Kidney (tissue), 11 donors: ENCODE measurements around the gene OR2A7. TPM values are rescaled to one million over a fixed set of nuclear protein-coding genes. Genes with fewer than 3 reads are reported as not detected.
"Not testable (repeated sequence)": the region's sequence is repeated elsewhere in the genome, so short reads cannot be mapped to it uniquely, and the experiment has no call there.

Experiments used
- DNase-seq, 5 donors: peaks; one replicate each; pipeline ENCODE4 v3.0.0-alpha.2; 2013 to 2020
- FAIRE-seq: peaks from 2 replicates; lab custom pipeline; 2012; peaks lifted over from hg19 to GRCh38; lab: Jason Lieb, UNC
- H3K27ac ChIP-seq, 2 donors: one replicate each; pipeline ENCODE4 v1.7.0; 2013; ENCODE audit warnings: low read depth in 2 of 2, low read length in 2 of 2, inconsistent platforms in 1 of 2
- H3K27me3 ChIP-seq: one replicate; pipeline ENCODE4 v1.7.1; 2013; ENCODE audit warnings: low read length, inconsistent platforms; ENCODE audit not compliant: control insufficient read depth, insufficient read depth
- H3K36me3 ChIP-seq, 3 donors: one replicate each; pipeline versions ENCODE4 v1.7.0 to v1.7.1; 2013; ENCODE audit warnings: low read length in 3 of 3, control low read depth in 1 of 3, inconsistent platforms in 1 of 3; ENCODE audit not compliant: insufficient read depth in 3 of 3, control insufficient read depth in 2 of 3
- H3K4me1 ChIP-seq, 3 donors: one replicate each; pipeline versions ENCODE4 v1.7.0 to v1.7.1; 2013; ENCODE audit warnings: low read length in 3 of 3, inconsistent platforms in 1 of 3, low read depth in 1 of 3; ENCODE audit not compliant: control insufficient read depth in 2 of 3, insufficient read depth in 2 of 3
- H3K4me3 ChIP-seq, 3 donors: one replicate each; pipeline versions ENCODE4 v1.7.0 to v1.8.1; 2013; ENCODE audit warnings: low read length in 3 of 3, control low read depth in 1 of 3, inconsistent platforms in 1 of 3
- H3K9ac ChIP-seq, 3 donors: one replicate each; pipeline versions ENCODE4 v1.7.0 to v1.7.1; 2013; ENCODE audit warnings: low read length in 3 of 3, control low read depth in 1 of 3, inconsistent platforms in 1 of 3
- H3K9me3 ChIP-seq, 3 donors: one replicate each; pipeline versions ENCODE4 v1.7.0 to v1.7.1; 2013; ENCODE audit warnings: low read length in 3 of 3, control low read depth in 1 of 3, inconsistent platforms in 1 of 3; ENCODE audit not compliant: control insufficient read depth in 2 of 3, insufficient read depth in 1 of 3
- intact Hi-C: fragments of 100-400 bp; cut with DNase I; formaldehyde crosslinking; loops from one replicate; pipeline ENCODE4 v1.11.1; 2022
- polyA plus RNA-seq: library from polyadenylated mRNA; stranded (reverse); fragments of 350-450 nt; fragmentation: Illumina TruSeq; extraction: RNeasy Lipid Tissue Mini Kit (QIAGEN cat#74804); gene quantifications from one replicate; pipeline ENCODE4 v1.2.3, GENCODE V29; 2014; ENCODE audit warnings: low read depth, low replicate concordance; ENCODE audit not compliant: insufficient read depth
- total RNA-seq: library from RNA; stranded (reverse); fragmentation: NEBNext Ultra II Directional; extraction: Animal tissue kit (Norgen Biotek cat#: 25700); gene quantifications from one replicate; pipeline ENCODE4 v1.2.1, GENCODE V29; 2021
- donor health status: control.
- donor health status: control.
- donor health status: DM: yes; HTN: yes; CAD: no.
- donor health status: Normal renal cell carcinoma (clear cell type).

Gene OR2A7
- total and polyA plus RNA-seq, 2 donors from 2014 or later = 3.5 to 12.3 TPM

DNA sequence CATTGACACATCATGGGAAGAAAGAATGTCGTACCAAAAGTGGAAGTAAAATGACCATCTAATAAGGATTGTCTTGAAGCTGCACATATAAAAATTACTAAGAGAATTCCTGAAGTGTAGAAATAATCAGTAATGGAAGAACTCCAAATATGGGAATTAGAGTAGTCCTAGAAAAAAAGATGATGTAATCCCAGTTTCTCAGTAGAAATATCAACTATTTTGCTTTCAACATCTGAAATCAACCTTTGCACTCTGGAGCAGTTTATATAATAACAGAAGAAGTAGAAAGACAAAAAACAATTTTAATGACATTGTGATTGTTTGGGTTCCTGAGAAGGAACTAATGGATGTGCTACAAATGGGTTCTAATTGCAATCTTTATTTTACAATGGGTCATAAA is 31.6 kb downstream of the OR2A7 start:
- DNase-seq, H3K36me3 ChIP-seq, intact Hi-C loops, H3K27me3 ChIP-seq, H3K27ac ChIP-seq, H3K9ac ChIP-seq, FAIRE-seq, H3K4me3 ChIP-seq, H3K9me3 ChIP-seq, H3K4me1 ChIP-seq: not testable (repeated sequence)

DNA sequence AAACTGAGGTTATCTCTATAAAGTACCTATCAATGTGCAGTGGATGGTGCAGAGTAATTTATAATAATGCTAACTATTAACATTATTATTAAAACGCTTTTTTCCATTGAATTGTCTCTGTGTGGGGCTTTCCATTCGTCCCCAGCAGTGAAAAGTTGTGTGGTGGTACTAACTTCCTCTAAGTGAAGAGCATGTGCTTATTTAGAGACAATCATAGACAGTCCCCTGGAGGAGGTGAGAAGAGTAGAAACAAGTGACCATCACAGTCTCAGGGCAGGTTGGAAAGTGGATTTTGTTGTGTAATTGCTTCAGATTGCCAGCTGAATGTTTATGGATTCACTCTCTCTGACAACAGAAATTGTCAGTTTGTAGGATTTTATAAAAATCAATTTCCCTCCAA is 33.6 kb downstream of the OR2A7 start:
- H3K4me3 ChIP-seq, intact Hi-C loops, H3K9me3 ChIP-seq, H3K9ac ChIP-seq, H3K36me3 ChIP-seq, H3K4me1 ChIP-seq, H3K27ac ChIP-seq, DNase-seq, FAIRE-seq, H3K27me3 ChIP-seq: not testable (repeated sequence)

DNA sequence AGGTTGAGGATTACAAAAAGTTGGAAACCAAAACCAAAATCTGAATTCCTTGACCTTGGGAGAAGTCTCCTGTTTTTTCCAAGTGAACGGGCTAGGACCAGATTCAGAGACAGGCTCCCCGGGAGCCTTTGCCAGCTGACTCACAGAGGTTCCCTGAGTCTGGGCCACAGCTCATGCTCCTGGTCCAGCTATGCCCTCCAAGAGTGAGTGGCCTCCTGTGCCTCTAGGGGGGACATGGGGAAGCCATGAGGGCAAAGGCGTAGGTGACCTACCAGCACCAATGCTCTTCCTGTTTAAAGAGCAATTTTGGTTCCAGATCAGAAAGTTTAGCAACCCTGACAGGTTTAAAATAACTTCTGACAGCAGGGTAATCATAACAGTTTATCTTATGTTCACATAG is 35.8 kb downstream of the OR2A7 start:
- H3K27ac ChIP-seq, FAIRE-seq, H3K9me3 ChIP-seq, H3K4me1 ChIP-seq, H3K4me3 ChIP-seq, H3K9ac ChIP-seq, H3K27me3 ChIP-seq, H3K36me3 ChIP-seq, intact Hi-C loops: not testable (repeated sequence)
- DNase-seq = peak in 1 of 5 donors; percentile 13

DNA sequence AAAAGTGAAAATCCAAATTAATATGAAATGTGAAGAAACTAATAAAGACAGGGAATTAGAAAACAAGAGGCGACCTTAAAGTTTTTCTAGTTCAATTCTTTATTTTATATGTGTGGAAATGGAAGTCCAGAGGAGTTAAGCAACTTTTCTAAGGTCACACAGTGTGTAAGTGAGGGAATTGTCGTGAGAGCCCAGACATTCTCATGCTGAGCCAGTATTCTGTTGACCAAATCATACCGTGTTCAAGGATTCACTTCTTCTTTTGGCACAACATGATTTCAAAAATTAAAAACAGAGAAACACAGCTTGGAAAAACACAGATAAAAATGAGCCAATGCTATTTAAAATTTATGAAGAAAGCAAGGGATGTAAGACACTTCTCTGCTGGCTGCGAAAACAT is 37.7 kb downstream of the OR2A7 start:
- H3K9me3 ChIP-seq, DNase-seq, H3K27ac ChIP-seq, intact Hi-C loops, H3K36me3 ChIP-seq, H3K27me3 ChIP-seq, FAIRE-seq, H3K4me3 ChIP-seq, H3K9ac ChIP-seq, H3K4me1 ChIP-seq: not testable (repeated sequence)

DNA sequence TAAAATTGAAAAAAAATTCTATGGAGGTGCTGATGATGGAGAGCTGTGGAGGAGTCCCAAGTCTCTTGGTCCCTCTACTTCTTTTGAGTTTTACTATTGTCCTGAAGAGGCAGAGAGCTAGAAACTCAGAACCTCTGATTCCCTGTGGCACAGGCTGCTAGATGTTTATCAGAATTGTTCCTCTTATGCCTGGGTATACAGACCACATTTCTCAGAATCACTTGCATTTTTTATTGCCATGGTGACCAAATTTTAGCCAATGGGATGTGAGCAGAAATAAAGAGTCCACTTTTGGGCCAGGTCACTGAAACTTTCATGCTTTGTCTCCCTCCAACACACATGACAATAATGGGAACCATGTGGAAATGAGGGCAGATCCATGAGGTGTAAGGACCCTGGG is 40.9 kb downstream of the OR2A7 start:
- DNase-seq, H3K27me3 ChIP-seq, H3K36me3 ChIP-seq, intact Hi-C loops, H3K4me3 ChIP-seq, FAIRE-seq, H3K4me1 ChIP-seq, H3K27ac ChIP-seq, H3K9me3 ChIP-seq, H3K9ac ChIP-seq: not testable (repeated sequence)

DNA sequence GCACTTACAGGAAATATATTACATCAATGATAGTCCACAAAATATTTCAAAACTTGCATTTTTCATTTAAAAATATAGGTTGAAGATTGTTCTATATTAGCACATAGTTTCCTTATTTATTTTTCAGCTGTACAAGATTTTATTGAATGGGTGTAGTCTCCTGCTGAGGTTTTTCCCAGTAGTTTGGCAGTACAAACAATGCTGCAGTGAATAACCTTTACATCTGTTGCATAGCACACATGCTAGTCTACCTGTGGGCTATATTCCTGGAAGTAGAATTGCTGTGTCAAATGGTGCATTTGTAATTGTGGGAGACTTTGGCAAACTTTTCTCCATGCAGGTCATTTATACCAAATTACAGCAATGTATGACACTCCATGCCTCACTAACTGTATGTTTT is 44.1 kb downstream of the OR2A7 start:
- H3K4me3 ChIP-seq, H3K27me3 ChIP-seq, intact Hi-C loops, H3K9ac ChIP-seq, H3K4me1 ChIP-seq, FAIRE-seq, H3K36me3 ChIP-seq, DNase-seq, H3K9me3 ChIP-seq, H3K27ac ChIP-seq: not testable (repeated sequence)

DNA sequence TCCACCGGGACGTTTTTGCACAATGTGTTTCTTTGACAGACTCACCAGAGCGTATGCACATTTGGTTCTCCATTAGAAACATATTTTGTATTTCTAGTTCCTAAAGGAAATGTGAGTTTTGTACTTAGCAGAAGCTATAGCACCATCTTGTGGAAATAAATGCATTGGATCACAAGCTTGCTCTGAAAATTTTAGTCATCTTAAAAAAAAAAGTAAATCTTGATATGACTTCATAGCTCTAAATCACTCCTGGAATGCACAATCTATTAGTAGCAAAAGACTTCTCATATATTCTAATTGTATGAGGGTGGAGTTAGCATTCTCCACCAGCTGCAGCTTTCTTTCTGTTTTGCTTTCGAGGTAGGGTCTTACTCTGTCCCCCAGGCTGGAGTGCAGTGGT is 45.4 kb downstream of the OR2A7 start:
- intact Hi-C loops, H3K9ac ChIP-seq, H3K36me3 ChIP-seq, DNase-seq, H3K27ac ChIP-seq, H3K4me3 ChIP-seq, H3K9me3 ChIP-seq, H3K4me1 ChIP-seq, H3K27me3 ChIP-seq: not testable (repeated sequence)
- peak; percentile 46 for FAIRE-seq

DNA sequence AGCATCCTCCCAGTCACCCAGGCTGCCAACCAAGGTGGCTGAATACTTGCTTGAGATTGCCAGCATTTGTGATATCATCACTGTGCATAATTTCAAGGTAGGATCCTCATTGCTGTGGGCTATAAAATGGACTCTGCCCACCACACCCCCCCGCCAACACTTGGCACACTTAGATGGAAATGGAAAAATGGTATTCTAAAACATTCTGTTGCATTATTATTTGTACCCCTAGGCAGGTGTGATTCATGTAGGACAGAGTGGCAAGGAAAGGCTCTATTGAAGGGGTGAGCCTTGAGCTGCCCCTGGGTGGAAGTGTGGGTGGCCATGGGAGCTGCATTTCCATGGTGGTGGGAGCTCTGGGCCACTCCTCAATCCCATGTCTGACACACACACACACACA is 46.0 kb downstream of the OR2A7 start:
- H3K9ac ChIP-seq, H3K27ac ChIP-seq, H3K27me3 ChIP-seq, H3K9me3 ChIP-seq, H3K4me1 ChIP-seq, H3K4me3 ChIP-seq, intact Hi-C loops, H3K36me3 ChIP-seq, FAIRE-seq: not testable (repeated sequence)
- peak in 2 of 5 donors; percentile 16 to 22 for DNase-seq

DNA sequence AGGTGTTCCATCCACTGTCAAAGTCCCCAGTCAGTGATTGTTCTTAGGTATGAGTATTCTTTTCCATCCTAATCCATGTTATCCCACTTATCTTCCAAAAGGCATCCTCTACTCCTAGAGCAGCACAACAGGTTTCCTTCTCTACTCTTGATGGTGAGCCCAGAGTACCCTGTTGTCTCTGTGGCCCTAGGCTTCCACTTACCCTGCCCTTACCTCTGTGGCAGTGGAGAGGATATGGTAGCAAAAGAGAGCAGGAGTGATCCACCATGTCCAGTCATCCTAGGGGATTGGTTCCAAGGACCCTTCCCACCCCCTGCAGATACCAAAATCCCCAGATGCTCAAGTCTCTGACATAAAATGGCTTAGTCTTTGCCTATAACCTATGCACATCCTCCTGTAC is 47.4 kb downstream of the OR2A7 start:
- FAIRE-seq, H3K4me3 ChIP-seq, DNase-seq, H3K9ac ChIP-seq, H3K9me3 ChIP-seq, H3K27me3 ChIP-seq, H3K4me1 ChIP-seq, H3K36me3 ChIP-seq, intact Hi-C loops, H3K27ac ChIP-seq: not testable (repeated sequence)
